Measurements from ENCODE around the gene MED15.

The MED15 gene

GRCh38 chr22:20582520-20583361 lies 75.3 kb downstream of the MED15 start:
- Histone ChIP-seq H3F3A (ENCODE audit: low read depth) (no peaks in the 10 kb centered on the region), H3K4me1 (ENCODE audit: insufficient read depth, low read length, poor library complexity, severe bottlenecking) (no peaks in the 10 kb centered on the region), H3K9me2 (replicated peaks; ENCODE audit: low read depth, low read length) (no peaks in the 10 kb centered on the region), H2AFZ (ENCODE audit: low read length) (no peak overlapping the region), H3K4me3 (ENCODE audit: low read length, poor library complexity, severe bottlenecking) (no peak overlapping the region), H3K9me3 (ENCODE audit: insufficient read depth, low read depth, low read length) (no peaks in the 10 kb centered on the region), H3K36me3 (ENCODE audit: insufficient read depth, low read length) (peaks cover 96% of the 10 kb centered on the region; the same call in 1 of the 2 replicates), H3K79me2 (ENCODE audit: insufficient read depth, low read length) (no peaks in the 10 kb centered on the region), H3K4me2 (ENCODE audit: low read depth, low read length, poor library complexity, severe bottlenecking) (no peak overlapping the region), H3K27me3 (ENCODE audit: insufficient read depth, low read length, poor library complexity, severe bottlenecking) (no peaks in the 10 kb centered on the region), H3K9ac (ENCODE audit: low read depth, low read length, poor library complexity, severe bottlenecking) (no peak overlapping the region), H4K20me1 (ENCODE audit: insufficient read depth, low read length, poor library complexity, severe bottlenecking) (no peaks in the 10 kb centered on the region)
- TF ChIP-seq EZH2phosphoT487 (IDR thresholded peaks at IDR 0.05; ENCODE audit: borderline replicate concordance), result no peak
- no peak for TF ChIP-seq CTCF (conservative IDR thresholded peaks at IDR 0.05; ENCODE audit: low read length)

GRCh38 chr22:20583471-20583922 lies 76.1 kb downstream of the MED15 start:
- peak; percentile 54 for TF ChIP-seq CTCF (conservative IDR thresholded peaks at IDR 0.05; ENCODE audit: low read length)
- no peak for TF ChIP-seq EZH2phosphoT487 (IDR thresholded peaks at IDR 0.05; ENCODE audit: borderline replicate concordance)

GRCh38 chr22:20584029-20584871 lies 76.8 kb downstream of the MED15 start:
- Histone ChIP-seq H3K79me2 (ENCODE audit: insufficient read depth, low read length) (no peaks in the 10 kb centered on the region), H3K9me3 (ENCODE audit: insufficient read depth, low read depth, low read length) (no peaks in the 10 kb centered on the region), H3K4me2 (ENCODE audit: low read depth, low read length, poor library complexity, severe bottlenecking) (no peak overlapping the region), H3K27me3 (ENCODE audit: insufficient read depth, low read length, poor library complexity, severe bottlenecking) (no peaks in the 10 kb centered on the region), H3K4me3 (ENCODE audit: low read length, poor library complexity, severe bottlenecking) (no peak overlapping the region), H2AFZ (ENCODE audit: low read length) (no peak overlapping the region), H4K20me1 (ENCODE audit: insufficient read depth, low read length, poor library complexity, severe bottlenecking) (no peaks in the 10 kb centered on the region), H3K36me3 (ENCODE audit: insufficient read depth, low read length) (peaks cover 86% of the 10 kb centered on the region; the same call in 1 of the 2 replicates), H3K9me2 (replicated peaks; ENCODE audit: low read depth, low read length) (no peaks in the 10 kb centered on the region), H3K9ac (ENCODE audit: low read depth, low read length, poor library complexity, severe bottlenecking) (no peak overlapping the region), H3K4me1 (ENCODE audit: insufficient read depth, low read length, poor library complexity, severe bottlenecking) (no peaks in the 10 kb centered on the region), H3F3A (ENCODE audit: low read depth) (no peaks in the 10 kb centered on the region)
- TF ChIP-seq EZH2phosphoT487 (IDR thresholded peaks at IDR 0.05; ENCODE audit: borderline replicate concordance), result no peak
- TF ChIP-seq CTCF (conservative IDR thresholded peaks at IDR 0.05; ENCODE audit: low read length), result no peak

More at GRCh38 chr22:20583471-20583922, 76.1 kb downstream of the MED15 start:
- no peaks in the 10 kb centered on the region for H4K20me1 ChIP-seq (ENCODE audit: insufficient read depth, low read length, poor library complexity, severe bottlenecking)
- no peaks in the 10 kb centered on the region for H3K27me3 ChIP-seq (ENCODE audit: insufficient read depth, low read length, poor library complexity, severe bottlenecking)
- H3K79me2 ChIP-seq (ENCODE audit: insufficient read depth, low read length), result no peaks in the 10 kb centered on the region
- no peak overlapping the region for H3K4me2 ChIP-seq (ENCODE audit: low read depth, low read length, poor library complexity, severe bottlenecking)
- no peaks in the 10 kb centered on the region for H3K4me1 ChIP-seq (ENCODE audit: insufficient read depth, low read length, poor library complexity, severe bottlenecking)
- no peaks in the 10 kb centered on the region for H3K9me3 ChIP-seq (ENCODE audit: insufficient read depth, low read depth, low read length)
- H3F3A ChIP-seq (ENCODE audit: low read depth), result no peaks in the 10 kb centered on the region
- H2AFZ ChIP-seq (ENCODE audit: low read length), result no peak overlapping the region
- H3K4me3 ChIP-seq (ENCODE audit: low read length, poor library complexity, severe bottlenecking), result no peak overlapping the region
- no peaks in the 10 kb centered on the region for H3K9me2 ChIP-seq (replicated peaks; ENCODE audit: low read depth, low read length)
- no peak overlapping the region for H3K9ac ChIP-seq (ENCODE audit: low read depth, low read length, poor library complexity, severe bottlenecking)
- peaks cover 94% of the 10 kb centered on the region; the same call in 1 of the 2 replicates for H3K36me3 ChIP-seq (ENCODE audit: insufficient read depth, low read length)
